BLaER1 (cell line): ENCODE measurements around the gene SLAMF6.
"Not testable (repeated sequence)": the region's sequence is repeated elsewhere in the genome, so short reads cannot be mapped to it uniquely, and the experiment has no call there.

Source experiments
- H3K27ac ChIP-seq: shearing (Covaris generic); formaldehyde crosslinking; 2 replicates; pipeline ENCODE4 v1.8.1; 2022
- H3K27me3 ChIP-seq: shearing (Covaris generic); formaldehyde crosslinking; 2 replicates; pipeline ENCODE4 v1.8.1; 2022
- H3K36me3 ChIP-seq: shearing (Covaris generic); formaldehyde crosslinking; 2 replicates; pipeline ENCODE4 v1.8.1; 2022
- H3K4me1 ChIP-seq: shearing (Covaris generic); formaldehyde crosslinking; 2 replicates; pipeline ENCODE4 v1.8.1; 2022
- H3K4me2 ChIP-seq: shearing (Covaris generic); formaldehyde crosslinking; 2 replicates; pipeline ENCODE4 v1.8.1; 2022
- H3K4me3 ChIP-seq: shearing (Covaris generic); formaldehyde crosslinking; 2 replicates; pipeline ENCODE4 v1.8.1; 2022
- H3K9ac ChIP-seq: shearing (Covaris generic); formaldehyde crosslinking; 2 replicates; pipeline ENCODE4 v1.8.1; 2022
- H3K9me3 ChIP-seq: shearing (Covaris generic); formaldehyde crosslinking; 2 replicates; pipeline ENCODE4 v1.8.1; 2022
- H4K20me1 ChIP-seq: shearing (Covaris generic); formaldehyde crosslinking; 2 replicates; pipeline ENCODE4 v1.8.1; 2022
- Cebpa-rat ChIP-seq: shearing (Covaris generic); IDR thresholded peaks from 2 replicates; pipeline ENCODE4 v1.8.1; 2022

SLAMF6 gene

GRCh38 chr1:160560045-160560705, 37.1 kb upstream of the SLAMF6 start:
- TF ChIP-seq Cebpa-rat, result no peak
- Histone ChIP-seq H3K9me3 (peaks cover 67% of the 10 kb centered on the region), H3K4me1 (peaks cover 20% of the 10 kb centered on the region), H3K27me3 (no peaks in the 10 kb centered on the region), H3K36me3 (peaks cover 6% of the 10 kb centered on the region; the same call in 1 of the 2 replicates), H3K4me3 (no peak overlapping the region), H3K27ac (no peak overlapping the region), H3K9ac (no peak overlapping the region), H3K4me2 (no peak overlapping the region), H4K20me1 (no peaks in the 10 kb centered on the region)

- H3K9me3 ChIP-seq, result peaks cover 67% of the 10 kb centered on the region
- not testable (repeated sequence) for H3K4me2 ChIP-seq
Observed at GRCh38 chr1:160559437-160559836, 36.4 kb upstream of the SLAMF6 start.

GRCh38 chr1:160558660-160559380, 35.8 kb upstream of the SLAMF6 start:
- no peak overlapping the region for H3K9ac ChIP-seq
- no peaks in the 10 kb centered on the region for H4K20me1 ChIP-seq
- no peak for TF ChIP-seq Cebpa-rat
- peaks cover 63% of the 10 kb centered on the region for H3K9me3 ChIP-seq
- H3K27me3 ChIP-seq, result no peaks in the 10 kb centered on the region
- peaks cover 3% of the 10 kb centered on the region; the same call in 1 of the 2 replicates for H3K36me3 ChIP-seq
- H3K4me2 ChIP-seq, result 0 out of 2 replicates have a peak overlapping the region, but pooled peaks have one; percentile 16
- no peak overlapping the region for H3K4me3 ChIP-seq
- peaks cover 15% of the 10 kb centered on the region for H3K4me1 ChIP-seq
- H3K27ac ChIP-seq, result no peak overlapping the region

More at GRCh38 chr1:160559437-160559836, 36.4 kb upstream of the SLAMF6 start:
- H3K27ac ChIP-seq, H3K9ac ChIP-seq, H3K4me3 ChIP-seq, H3K27me3 ChIP-seq, H3K36me3 ChIP-seq, H4K20me1 ChIP-seq: not testable (repeated sequence)
- peaks cover 12% of the 10 kb centered on the region for H3K4me1 ChIP-seq

- Histone ChIP-seq H3K4me2 (peak overlapping the region; percentile 36), H3K4me1 (peaks cover 51% of the 10 kb centered on the region), H3K36me3 (peaks cover 19% of the 10 kb centered on the region), H3K27ac (peak overlapping the region; percentile 23; the same call in 1 of the 2 replicates), H3K9me3 (peaks cover 12% of the 10 kb centered on the region), H3K27me3 (no peaks in the 10 kb centered on the region), H3K4me3 (no peak overlapping the region), H4K20me1 (no peaks in the 10 kb centered on the region), H3K9ac (no peak overlapping the region)
- no peak for TF ChIP-seq Cebpa-rat
Observed at GRCh38 chr1:160553778-160554177, 30.7 kb upstream of the SLAMF6 start.

GRCh38 chr1:160552425-160552824, 29.4 kb upstream of the SLAMF6 start:
- Histone ChIP-seq H3K4me3 (no peak overlapping the region), H3K9me3 (no peaks in the 10 kb centered on the region), H4K20me1 (no peaks in the 10 kb centered on the region), H3K9ac (no peak overlapping the region), H3K36me3 (peaks cover 19% of the 10 kb centered on the region), H3K4me1 (peaks cover 57% of the 10 kb centered on the region), H3K4me2 (no peak overlapping the region), H3K27me3 (no peaks in the 10 kb centered on the region), H3K27ac (no peak overlapping the region)
- no peak for TF ChIP-seq Cebpa-rat

GRCh38 chr1:160550572-160551034, 27.5 kb upstream of the SLAMF6 start:
- Histone ChIP-seq H3K4me1 (peaks cover 74% of the 10 kb centered on the region), H4K20me1 (no peaks in the 10 kb centered on the region), H3K27me3 (no peaks in the 10 kb centered on the region), H3K9me3 (no peaks in the 10 kb centered on the region), H3K9ac (no peak overlapping the region; the same call in 1 of the 2 replicates), H3K27ac (peak overlapping the region; percentile 88), H3K4me3 (no peak overlapping the region), H3K36me3 (peaks cover 19% of the 10 kb centered on the region), H3K4me2 (peak overlapping the region; percentile 85)
- TF ChIP-seq Cebpa-rat, result no peak

- peaks cover 19% of the 10 kb centered on the region for H3K36me3 ChIP-seq
- H3K4me1 ChIP-seq, result peaks cover 84% of the 10 kb centered on the region
- H4K20me1 ChIP-seq, result no peaks in the 10 kb centered on the region
- no peaks in the 10 kb centered on the region for H3K9me3 ChIP-seq
- peak overlapping the region; percentile 85 for H3K4me2 ChIP-seq
- TF ChIP-seq Cebpa-rat, result no peak
- H3K27ac ChIP-seq, result peak overlapping the region; percentile 88
- no peaks in the 10 kb centered on the region for H3K27me3 ChIP-seq
- peak overlapping the region; percentile 19; the same call in 1 of the 2 replicates for H3K4me3 ChIP-seq
- H3K9ac ChIP-seq, result peak overlapping the region; percentile 75
Observed at GRCh38 chr1:160549665-160550006, 26.6 kb upstream of the SLAMF6 start.

- no peaks in the 10 kb centered on the region for H3K27me3 ChIP-seq
- peak overlapping the region; percentile 88 for H3K27ac ChIP-seq
- H3K36me3 ChIP-seq, result peaks cover 19% of the 10 kb centered on the region
- peaks cover 87% of the 10 kb centered on the region for H3K4me1 ChIP-seq
- H3K4me3 ChIP-seq, result peak overlapping the region; percentile 19; the same call in 1 of the 2 replicates
- peak overlapping the region; percentile 75 for H3K9ac ChIP-seq
- TF ChIP-seq Cebpa-rat, result no peak
- no peaks in the 10 kb centered on the region for H3K9me3 ChIP-seq
- peak overlapping the region; percentile 85 for H3K4me2 ChIP-seq
- H4K20me1 ChIP-seq, result no peaks in the 10 kb centered on the region
Observed at GRCh38 chr1:160548960-160549664, 26.1 kb upstream of the SLAMF6 start.

GRCh38 chr1:160548183-160548582, 25.1 kb upstream of the SLAMF6 start:
- Histone ChIP-seq H3K9me3 (no peaks in the 10 kb centered on the region), H3K4me3 (no peak overlapping the region), H3K9ac (peak overlapping the region; percentile 26; the same call in 1 of the 2 replicates), H3K4me1 (peaks cover 85% of the 10 kb centered on the region), H3K27me3 (no peaks in the 10 kb centered on the region), H3K27ac (peak overlapping the region; percentile 88), H4K20me1 (no peaks in the 10 kb centered on the region), H3K36me3 (peaks cover 16% of the 10 kb centered on the region), H3K4me2 (peak overlapping the region; percentile 85)
- TF ChIP-seq Cebpa-rat, result no peak
